Measurements from ENCODE around the gene KIAA1671.
A peak's percentile ranks its signal among the peaks of the same experiment; 100 is the strongest.

Gene KIAA1671

DNA sequence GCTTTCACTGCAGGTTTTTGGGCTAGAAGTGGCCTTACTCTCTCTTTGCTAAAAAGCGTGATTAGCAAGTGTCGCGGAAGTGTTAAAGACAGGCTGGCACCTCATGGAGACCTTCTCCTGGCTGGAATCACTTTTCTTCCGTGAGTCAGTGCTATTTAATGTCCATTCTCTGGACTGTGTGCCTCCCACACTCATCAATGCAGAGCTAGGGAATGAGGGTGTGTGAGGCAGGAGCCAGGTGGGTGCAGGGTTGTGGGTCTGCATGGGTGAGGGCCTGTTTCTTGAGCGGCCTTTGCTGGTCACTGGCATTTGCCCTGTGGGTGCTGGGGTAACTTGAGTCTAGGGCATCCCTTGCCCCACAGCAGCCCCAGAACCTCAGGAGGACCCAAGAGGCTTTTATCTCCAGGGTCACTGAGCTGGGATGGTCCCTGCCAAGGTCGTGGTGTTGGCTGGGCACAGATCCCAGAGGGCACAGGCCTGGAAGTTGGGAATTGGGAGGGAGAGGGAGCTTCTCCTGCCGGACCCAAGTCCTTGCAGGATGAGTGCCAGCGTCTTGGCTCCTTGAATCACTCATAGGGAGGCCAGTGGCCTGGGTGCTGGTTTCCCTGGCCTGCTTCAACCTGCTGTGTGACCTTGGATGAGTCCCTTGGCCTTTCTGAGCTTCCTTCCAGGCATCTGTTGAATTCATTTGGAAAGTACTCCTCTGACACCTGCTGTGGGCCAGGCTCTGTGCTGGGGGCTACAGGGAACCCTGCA is 30.0 kb downstream of the KIAA1671 start:
- DNase-seq = no peak

- DNase-seq = no peak
Measured at GRCh38 chr22:24983151-24983550, 30.6 kb downstream of the KIAA1671 start.

GRCh38 chr22:24984122-24984521 is 31.6 kb downstream of the KIAA1671 start:
- no peak for DNase-seq

DNA sequence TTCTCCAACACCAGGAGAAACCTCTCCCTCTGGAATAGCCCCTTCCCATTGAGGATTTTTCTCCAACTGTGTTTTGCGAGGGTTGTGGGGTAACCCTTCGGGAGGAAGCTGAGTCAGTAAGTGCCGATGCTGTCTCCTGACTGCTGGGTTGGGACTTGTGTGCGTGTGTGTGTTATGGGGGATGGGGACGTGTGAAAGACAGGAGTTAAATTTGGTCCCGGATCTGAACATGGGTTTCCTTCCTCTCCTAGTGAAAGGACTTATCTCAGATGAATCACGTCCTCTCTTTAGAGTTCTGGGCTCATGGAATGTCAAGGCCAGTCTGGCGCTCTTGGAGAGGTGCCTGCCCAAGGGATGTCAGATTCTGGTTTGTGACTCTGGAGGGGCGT is 33.3 kb downstream of the KIAA1671 start:
- DNase-seq = no peak

- no peak for DNase-seq
Measured at GRCh38 chr22:24986816-24987215, 34.3 kb downstream of the KIAA1671 start.

DNA sequence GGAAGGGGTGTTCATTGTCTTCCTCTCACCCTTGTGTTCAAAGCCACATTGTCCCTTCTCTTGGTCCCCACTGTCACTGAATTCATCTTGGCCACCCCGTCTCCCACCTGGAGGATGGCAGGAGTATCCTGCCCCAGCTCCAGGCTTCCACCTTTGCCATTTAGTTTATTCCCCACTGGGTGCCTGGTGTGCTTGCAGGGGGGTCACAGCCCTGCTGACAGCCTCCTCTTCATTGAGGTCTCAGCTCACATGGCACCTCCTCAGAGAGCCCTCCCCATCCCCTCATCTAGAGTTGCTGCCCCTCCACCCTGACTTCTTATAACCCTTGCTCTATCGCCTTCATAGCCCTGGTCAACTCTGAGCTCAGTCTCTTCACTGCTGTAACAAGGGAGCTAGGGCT is 36.6 kb downstream of the KIAA1671 start:
- DNase-seq = no peak

DNA sequence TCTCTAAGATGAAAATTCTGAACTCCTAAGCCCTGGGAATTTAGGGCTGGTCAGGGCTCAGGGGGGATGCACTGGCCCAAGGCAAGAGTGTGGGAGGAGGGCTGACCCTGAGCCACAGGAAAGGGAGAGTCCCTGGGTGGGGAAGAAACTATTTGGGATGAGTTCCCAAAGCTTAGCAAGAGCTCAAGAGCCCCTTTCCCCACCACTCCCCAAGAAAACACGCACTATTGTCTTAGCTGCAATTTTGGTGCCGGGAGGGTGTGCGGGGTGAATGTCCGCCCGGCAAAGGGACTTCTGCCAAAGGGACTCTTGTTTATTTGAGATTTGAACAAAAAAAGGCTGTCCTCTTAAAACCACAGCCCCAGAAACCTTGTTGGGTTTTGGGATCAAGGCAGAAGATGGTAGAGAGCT is 37.0 kb downstream of the KIAA1671 start:
- no peak for DNase-seq

DNA sequence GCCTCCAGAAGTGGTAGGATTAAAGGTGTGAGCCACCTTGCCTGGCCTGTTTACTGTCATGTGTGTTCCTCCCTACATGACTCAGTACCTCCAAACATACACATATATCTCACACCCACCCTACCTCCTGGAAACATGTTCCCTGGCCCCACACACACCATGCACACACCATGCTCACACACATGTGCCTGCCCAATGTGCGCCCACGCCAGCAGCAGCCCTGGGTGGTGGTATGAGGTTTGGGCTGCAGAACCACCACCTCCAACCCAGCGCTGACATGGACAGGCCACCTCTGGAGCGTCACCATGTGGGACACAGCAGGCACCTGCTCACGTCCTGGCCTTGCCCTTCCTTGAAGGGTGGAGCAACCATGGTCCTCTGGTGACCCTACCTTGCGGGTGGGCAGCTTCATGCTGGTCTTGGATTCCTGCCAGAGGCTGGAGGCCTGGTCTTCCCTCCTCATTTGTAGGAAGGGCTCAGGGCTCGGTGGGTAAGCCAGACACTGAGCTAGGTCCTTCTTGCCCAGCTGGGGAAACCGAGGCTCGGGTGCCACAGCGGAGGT is 37.9 kb downstream of the KIAA1671 start:
- DNase-seq = no peak

GRCh38 chr22:24992946-24993345 is 40.4 kb downstream of the KIAA1671 start:
- no peak for DNase-seq

DNA sequence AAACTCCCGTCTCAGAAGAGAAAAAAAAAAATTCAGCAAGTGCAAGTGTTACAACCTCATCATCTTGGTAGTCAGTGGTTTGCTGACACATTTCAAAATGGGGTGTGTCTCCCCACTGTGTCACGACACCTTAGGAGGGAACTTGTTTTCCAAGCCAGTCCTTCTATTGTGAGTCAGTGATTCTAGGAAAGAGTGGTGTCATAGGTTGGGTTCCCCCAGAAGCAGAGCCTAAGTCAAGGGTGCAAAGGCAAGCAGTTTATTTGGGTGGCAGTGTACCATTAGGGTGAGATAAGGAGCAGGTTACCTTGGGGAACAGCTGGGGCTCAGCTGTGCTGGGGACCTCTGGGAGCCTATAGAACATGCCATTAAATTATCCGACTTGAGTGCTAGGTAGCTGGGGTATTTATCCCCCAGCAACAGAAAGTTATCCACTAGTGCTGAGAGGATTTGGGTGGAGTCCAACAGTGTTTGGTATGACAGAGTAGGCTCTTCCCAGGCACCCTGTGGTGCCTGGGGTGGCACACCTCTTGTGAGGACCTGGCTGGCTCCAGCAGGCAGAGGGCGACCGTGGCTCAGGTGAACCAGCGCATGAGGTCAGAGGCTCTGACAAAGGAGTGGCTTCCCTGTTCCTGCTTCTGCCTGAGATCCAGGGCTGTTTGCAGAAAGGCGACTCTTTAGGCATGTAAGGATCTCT is 41.7 kb downstream of the KIAA1671 start:
- peak; percentile 60 for DNase-seq

DNA sequence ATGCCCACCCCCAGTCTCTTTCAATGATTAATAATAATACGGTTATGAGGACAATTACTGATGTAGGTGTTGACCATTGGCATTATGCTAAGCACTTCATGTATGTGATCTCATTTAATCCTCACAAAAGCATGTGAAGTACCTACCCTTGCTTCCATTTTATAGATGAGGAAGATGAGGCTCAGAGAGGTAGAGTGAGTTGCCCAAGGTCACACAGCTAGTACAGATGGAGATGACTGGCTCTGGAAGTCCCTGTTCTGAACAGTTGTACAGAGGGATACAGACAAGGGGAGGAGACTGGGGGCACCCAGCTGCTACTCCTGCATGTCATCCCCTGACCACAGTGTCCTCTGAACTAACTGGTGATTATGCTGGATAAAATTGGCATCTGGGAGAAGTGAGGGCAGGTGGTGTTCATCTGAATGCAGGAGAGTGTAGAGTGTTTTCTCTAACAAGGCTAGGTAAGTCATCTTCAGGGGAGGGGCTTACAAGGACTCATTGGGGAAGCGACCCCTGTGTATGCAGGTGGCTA is 43.2 kb downstream of the KIAA1671 start:
- DNase-seq = no peak

- peak; percentile 29 for DNase-seq
Measured at GRCh38 chr22:24996420-24996952, 44.0 kb downstream of the KIAA1671 start.

GRCh38 chr22:24997023-24997422 is 44.5 kb downstream of the KIAA1671 start:
- DNase-seq = no peak

- no peak for DNase-seq
Measured at GRCh38 chr22:25000686-25001085, 48.2 kb downstream of the KIAA1671 start.

- no peak for DNase-seq
Measured at GRCh38 chr22:25002241-25002985, 49.9 kb downstream of the KIAA1671 start.

- DNase-seq = no peak
Measured at GRCh38 chr22:25006354-25006753, 53.8 kb downstream of the KIAA1671 start.

- DNase-seq = no peak
Measured at GRCh38 chr22:25007444-25008106, 55.1 kb downstream of the KIAA1671 start.

DNA sequence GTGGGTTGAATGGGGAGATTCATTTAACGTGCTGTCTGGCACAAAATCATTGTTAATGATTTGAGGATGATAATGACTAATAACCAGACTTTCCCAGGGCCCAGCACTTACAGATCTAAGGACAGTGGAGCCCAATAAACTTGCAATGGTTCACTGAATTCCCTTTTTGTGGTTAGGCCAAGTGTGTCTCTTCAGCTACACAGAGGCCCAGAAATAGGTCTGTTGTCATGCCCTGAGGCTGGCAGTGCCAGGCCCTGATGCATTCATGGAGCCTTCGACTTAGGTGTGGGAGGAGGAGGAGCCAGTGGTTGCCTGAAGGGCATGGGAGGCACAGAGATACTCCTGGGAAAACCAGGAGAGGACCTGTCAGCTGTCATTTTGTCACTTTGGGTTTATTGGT is 56.1 kb downstream of the KIAA1671 start:
- DNase-seq = no peak

DNA sequence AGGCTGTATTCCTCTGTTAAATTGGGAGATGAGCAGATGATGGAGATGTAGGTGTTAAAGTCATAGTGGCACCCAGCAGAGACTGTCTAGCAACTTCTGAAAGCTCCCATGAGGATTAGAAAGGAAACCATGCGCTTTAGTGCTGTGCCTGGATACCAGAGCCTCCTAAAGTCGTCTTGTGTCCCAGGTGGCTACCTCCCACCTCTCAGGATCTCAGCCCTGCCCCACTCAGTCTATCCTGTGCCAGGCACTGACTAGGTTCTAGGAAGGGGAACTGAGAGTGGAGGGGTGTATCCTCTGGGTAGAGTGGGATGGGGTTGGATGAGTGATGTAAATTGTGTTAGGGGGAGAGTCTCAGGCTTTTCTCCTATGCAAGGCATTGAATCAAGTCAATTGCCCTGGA is 60.2 kb downstream of the KIAA1671 start:
- DNase-seq = no peak

DNA sequence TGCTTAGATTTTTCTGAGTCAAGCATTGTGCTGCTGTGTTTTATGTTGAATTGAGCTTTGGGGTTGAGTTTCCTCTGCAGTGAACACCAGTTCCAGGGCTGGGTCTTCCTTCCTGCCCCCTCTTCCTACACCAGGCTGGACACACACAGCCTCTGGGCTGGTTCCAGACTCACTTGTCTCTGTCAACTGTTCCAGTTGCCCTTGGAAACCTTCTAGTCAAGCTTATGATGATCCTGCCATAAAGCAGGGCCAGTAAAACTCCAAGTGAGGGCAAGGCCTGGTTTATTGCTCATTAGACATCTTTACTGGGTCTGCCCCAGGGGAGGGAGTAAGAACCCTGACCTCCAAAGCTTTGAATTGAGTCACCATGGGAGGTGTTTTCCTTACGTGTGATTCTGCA is 61.1 kb downstream of the KIAA1671 start:
- DNase-seq = no peak

GRCh38 chr22:25014896-25015755 is 62.6 kb downstream of the KIAA1671 start:
- DNase-seq = no peak
